Hindlimb muscle (tissue), 1 donor: ENCODE measurements around the gene PRKCE. TPM values are rescaled to one million over a fixed set of nuclear protein-coding genes. Genes with fewer than 3 reads are reported as not detected.

Source experiments
- DNase-seq: peaks from one replicate; pipeline ENCODE4 v3.0.0-alpha.2; 2013
- polyA plus RNA-seq: library from polyadenylated mRNA; unstranded; fragments of 120-200 nt; gene quantifications from one replicate; pipeline ENCODE4 v1.2.1, GENCODE V29; 2013; ENCODE audit not compliant: insufficient read length

The PRKCE gene
- polyA plus RNA-seq, 1 donor, result 4.6 TPM

DNA sequence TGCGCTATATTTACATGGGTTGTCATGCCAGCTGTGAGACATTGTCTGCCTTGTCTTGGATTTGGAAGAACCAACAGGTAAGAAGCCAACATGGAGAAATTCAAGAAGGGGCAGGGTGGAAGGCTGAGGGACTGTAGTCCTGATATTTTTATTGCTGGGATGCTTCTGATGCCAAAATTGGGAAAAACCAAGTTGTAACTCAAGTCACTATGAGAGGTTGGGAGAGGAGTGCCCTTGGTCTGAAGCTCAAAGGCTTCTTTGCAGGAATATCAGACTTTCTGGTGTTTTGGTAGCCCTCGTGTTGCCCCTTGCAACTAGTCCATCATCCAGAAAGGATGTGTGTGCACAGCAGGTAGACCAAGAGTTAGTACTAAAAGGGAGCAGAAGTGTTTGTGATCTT is 351.5 kb downstream of the PRKCE start:
- DNase-seq, result no peak

- DNase-seq, result no peak
Observed at GRCh38 chr2:46003903-46004473, 352.5 kb downstream of the PRKCE start.

- no peak for DNase-seq
Observed at GRCh38 chr2:46006473-46007025, 355.1 kb downstream of the PRKCE start.

DNA sequence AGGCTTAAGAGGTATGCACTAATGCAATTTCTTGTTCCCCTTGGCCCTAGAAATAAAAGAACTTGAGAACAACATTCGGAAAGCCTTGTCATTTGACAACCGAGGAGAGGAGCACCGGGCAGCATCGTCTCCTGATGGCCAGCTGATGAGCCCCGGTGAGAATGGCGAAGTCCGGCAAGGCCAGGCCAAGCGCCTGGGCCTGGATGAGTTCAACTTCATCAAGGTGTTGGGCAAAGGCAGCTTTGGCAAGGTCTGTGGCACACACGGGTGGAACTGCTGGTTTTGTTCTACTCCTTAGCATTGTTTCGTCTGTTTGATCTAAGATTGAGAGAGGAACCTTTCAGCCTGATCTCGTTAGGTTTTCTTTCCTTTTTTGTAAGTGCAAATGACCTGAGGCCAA is 355.9 kb downstream of the PRKCE start:
- DNase-seq, result no peak

GRCh38 chr2:46008091-46008870 is 356.8 kb downstream of the PRKCE start:
- no peak for DNase-seq

- no peak for DNase-seq
Observed at GRCh38 chr2:46009315-46009714, 357.8 kb downstream of the PRKCE start.

GRCh38 chr2:46009772-46010171 is 358.3 kb downstream of the PRKCE start:
- DNase-seq, result no peak

GRCh38 chr2:46010223-46010924 is 358.9 kb downstream of the PRKCE start:
- DNase-seq, result no peak

- no peak for DNase-seq
Observed at GRCh38 chr2:46010925-46011490, 359.5 kb downstream of the PRKCE start.

GRCh38 chr2:46012618-46013240 is 361.3 kb downstream of the PRKCE start:
- DNase-seq, result no peak

DNA sequence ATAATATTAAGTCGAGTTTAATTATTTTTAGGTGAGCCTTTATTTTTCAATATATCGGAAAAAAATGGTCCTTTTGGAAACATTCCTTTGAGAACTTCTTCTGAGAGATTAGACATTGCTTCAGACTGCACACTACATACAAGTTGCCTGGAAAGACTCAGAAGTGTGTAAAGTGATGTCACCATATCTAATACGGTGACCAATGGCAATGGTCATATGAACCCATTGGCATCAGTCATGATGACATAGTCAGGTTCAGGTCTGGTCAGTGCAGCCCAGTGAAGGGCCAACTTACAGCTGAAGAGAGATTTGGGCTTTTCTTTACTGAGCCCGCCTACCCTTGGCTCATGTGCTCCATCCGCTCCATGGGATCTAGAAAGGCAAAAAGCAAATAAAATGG is 362.3 kb downstream of the PRKCE start:
- DNase-seq, result no peak

DNA sequence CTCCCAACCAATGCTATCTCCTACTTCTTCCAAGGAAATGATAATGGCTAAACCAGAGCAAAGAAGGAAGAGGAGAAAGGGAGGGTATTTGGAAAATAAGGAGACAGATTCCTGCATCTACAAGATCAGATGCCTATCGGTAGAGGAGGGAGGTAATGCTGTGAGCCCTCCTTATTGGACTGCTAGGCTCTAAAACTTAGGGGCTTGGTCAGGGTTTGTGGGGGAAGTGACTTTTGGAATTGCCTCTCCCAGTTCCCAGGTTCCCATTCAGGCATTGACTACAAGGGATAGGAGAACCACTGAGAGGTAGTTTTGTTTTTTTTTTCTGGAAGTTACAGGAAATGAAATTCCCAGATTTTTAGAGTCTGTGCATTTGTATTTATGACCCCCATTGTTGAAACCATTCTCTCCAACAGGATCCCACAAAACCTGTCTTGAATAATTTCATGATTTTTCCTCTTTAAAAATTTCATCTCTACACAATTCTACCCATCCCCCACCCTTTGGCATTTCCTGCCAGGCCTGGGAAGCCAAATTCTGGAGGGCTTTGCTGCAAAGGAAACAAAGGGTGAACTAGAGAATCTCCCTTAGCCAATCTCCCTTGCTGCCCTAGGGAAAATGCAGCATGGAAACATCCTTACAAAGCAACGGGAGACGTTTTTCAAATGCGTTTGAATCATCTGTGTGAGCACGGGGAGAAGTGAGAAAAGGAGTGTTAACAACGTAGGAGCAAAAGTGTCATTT is 363.6 kb downstream of the PRKCE start:
- no peak for DNase-seq

GRCh38 chr2:46015671-46016070 is 364.2 kb downstream of the PRKCE start:
- no peak for DNase-seq

GRCh38 chr2:46016091-46016490 is 364.6 kb downstream of the PRKCE start:
- DNase-seq, result no peak

DNA sequence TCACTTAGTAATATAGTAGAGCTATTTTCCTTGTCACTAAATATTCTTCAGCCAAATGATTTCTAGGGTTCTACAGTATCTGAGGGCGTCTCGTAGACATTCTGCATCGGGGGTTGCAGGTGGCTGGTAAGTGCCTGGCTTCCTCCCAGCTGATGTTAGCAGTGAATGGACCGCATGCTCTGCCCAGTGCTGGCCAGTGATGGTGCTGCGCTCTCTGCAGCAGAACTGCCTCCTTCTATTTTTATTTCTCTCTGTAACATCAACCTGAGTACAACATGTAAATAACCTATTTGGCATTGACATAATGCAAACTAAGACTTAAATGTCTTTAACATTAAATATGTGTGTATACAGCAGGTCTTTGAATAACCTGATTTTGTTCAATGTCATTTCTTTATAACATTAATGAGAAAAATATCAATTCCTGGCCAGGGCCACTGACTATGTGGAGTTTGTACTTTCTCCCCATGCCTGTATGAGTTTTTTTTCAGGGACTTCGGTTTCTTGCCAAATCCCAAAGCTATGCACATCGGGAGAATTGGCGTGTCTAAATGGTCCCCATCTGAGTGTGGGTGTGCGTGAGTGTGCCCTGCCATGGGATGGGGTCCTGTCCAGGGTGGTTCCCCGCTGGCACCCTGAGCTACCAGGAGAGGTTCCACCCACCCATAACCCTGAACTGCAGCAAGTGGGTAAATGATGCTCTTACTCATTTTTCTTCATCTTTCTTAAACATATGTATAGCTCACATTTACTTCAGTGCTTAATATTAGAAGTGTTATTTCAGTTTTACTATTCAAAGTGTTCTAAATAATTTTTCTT is 367.5 kb downstream of the PRKCE start:
- no peak for DNase-seq

- DNase-seq, result no peak
Observed at GRCh38 chr2:46020416-46020815, 368.9 kb downstream of the PRKCE start.

- no peak for DNase-seq
Observed at GRCh38 chr2:46023165-46023854, 371.8 kb downstream of the PRKCE start.

DNA sequence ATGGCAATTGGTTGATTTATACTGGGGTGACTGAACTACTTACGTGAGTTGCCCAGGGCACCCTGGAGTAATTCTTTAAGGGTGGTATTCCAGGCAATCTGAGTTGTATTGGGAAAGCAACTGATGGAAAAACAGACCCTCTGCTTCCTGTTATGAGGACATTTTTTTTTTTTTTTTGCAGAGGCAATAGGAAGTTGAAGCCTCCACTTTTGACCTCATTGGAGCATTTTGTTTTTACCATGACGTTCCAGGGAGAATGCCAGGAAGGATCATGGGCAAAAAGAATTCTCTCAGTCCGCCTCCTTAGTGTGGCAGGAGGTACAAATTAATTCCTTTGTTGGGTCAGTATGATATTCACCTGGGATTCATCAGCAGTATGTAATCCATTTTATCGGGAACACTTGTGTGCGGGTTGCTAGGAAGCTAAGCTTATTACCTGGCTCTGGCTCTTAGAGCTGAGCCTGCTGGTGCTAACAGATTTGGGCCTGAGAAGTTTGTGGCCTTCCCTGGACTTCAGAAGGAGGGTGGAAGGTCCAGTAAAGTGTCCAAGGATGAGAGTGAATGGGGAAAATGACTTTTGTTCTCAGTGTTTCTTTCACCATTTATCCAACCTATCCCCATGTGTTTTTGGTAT is 372.8 kb downstream of the PRKCE start:
- no peak for DNase-seq

DNA sequence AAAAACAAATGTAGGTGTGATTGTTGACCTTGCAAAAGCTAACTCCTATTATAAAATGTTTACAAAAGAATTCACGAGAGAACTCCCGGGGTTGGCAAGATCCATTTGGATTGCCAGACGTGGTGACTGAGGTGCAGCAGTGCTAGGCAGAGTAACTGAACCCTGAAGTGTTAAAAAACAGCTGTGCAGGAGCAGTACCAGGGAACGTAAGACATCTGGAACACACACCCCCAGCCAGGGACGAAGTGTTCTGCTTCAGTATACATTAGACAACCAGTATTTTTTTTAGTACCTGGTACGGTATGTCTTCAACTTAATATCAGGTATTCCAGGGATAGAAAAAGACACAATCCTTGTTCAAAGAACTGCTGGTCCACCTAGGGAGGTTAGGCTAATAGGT is 373.6 kb downstream of the PRKCE start:
- DNase-seq, result no peak

GRCh38 chr2:46025676-46026075 is 374.2 kb downstream of the PRKCE start:
- DNase-seq, result no peak
